Bronchial smooth muscle cell (primary cell): ENCODE data around the gene SYT8. TPM values are rescaled to one million over a fixed set of nuclear protein-coding genes. Genes with fewer than 3 reads are reported as not detected.

Source experiments
- total RNA-seq: library from RNA; depleted of rRNA; stranded (reverse); fragments of >200 nt; gene quantifications from 2 replicates; pipeline ENCODE4 v1.2.1, GENCODE V29; 2014

The SYT8 gene
- total RNA-seq: not detected in 2 replicates

GRCh38 chr11:1834779-1835670, at the start of gene SYT8:
SYT8 (plus strand) TSS chr11:1834990; CDS start chr11:1835106, 116 bp downstream.

GRCh38 chr11:1838426-1839144, 3.8 kb downstream of the SYT8 start, which contains the start of gene TNNI2:
TNNI2 (plus strand) TSS chr11:1838981; CDS start chr11:1839697, 716 bp downstream.

GRCh38 chr11:1852877-1853276, 18.1 kb downstream of the SYT8 start, which contains the start of gene LSP1:
LSP1 (plus strand) TSS chr11:1853084; CDS start chr11:1853145, 61 bp downstream.

Other genes with a start within 250 kb of the SYT8 start
- not detected in 2 replicates for gene KRTAP5-1, start 249.7 kb upstream of the SYT8 start, total RNA-seq
- not detected in 2 replicates for gene KRTAP5-2, start 236.7 kb upstream of the SYT8 start, total RNA-seq
- not detected in 2 replicates for gene KRTAP5-3, start 226.5 kb upstream of the SYT8 start, total RNA-seq
- not detected in 2 replicates for gene KRTAP5-4, start 212.9 kb upstream of the SYT8 start, total RNA-seq
- not detected in 2 replicates for gene KRTAP5-5, start 205.2 kb upstream of the SYT8 start, total RNA-seq
- not detected in 2 replicates for gene KRTAP5-6, start 137.8 kb upstream of the SYT8 start, total RNA-seq
- gene IFITM10, start 84.4 kb upstream of the SYT8 start, total RNA-seq: 1.1 and 2.2 TPM in 2 replicates
- 226 and 354 TPM in 2 replicates for gene CTSD, start 71.1 kb upstream of the SYT8 start, total RNA-seq
- gene TNNI2, start 4.0 kb downstream of the SYT8 start, total RNA-seq: not detected in 2 replicates
- 6.0 and 75.5 TPM in 2 replicates for gene LSP1, start 18.1 kb downstream of the SYT8 start, total RNA-seq
- gene PRR33, start 56.9 kb downstream of the SYT8 start, total RNA-seq: not detected in 2 replicates
- 0.47 and 3.1 TPM in 2 replicates for gene TNNT3, start 84.7 kb downstream of the SYT8 start, total RNA-seq
- gene MRPL23, start 112.3 kb downstream of the SYT8 start, total RNA-seq: 18.5 and 182 TPM in 2 replicates
- 18.6 and 518 TPM in 2 replicates for gene H19, start 162.9 kb downstream of the SYT8 start, total RNA-seq